ENCODE results near the gene FMN1. TPM values are rescaled to one million over a fixed set of nuclear protein-coding genes. Genes with fewer than 3 reads are reported as not detected.

FMN1 gene
- total and polyA plus RNA-seq, 10 of the 15 experiments (the other 5 are each of a cell fraction or from before 2014, with no cell fraction given): 0.05 to 0.16 (median 0.08) TPM; not detected in 4

DNA sequence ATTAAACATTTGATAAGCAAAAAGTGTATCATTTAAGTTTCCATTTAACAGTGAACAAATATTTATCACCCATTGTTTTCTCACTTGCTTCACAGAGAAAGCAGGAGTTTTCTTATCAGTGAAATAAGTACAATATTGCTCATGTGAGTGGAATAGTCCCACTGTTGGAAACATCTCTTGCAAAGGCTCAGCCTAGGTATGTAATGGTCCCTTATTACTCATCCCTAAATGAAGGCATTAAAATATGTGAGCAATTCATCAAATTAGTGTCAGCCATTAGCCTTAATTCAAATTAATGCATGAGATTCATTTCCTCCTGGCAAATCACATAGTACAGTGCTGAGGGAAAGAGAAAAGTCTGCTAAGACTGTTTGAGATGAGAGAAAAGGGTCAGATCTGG lies 9.6 kb upstream of the FMN1 start:
- Histone ChIP-seq H4K20me1 (ENCODE audit: control insufficient read depth, insufficient read depth) (no peaks in the 10 kb centered on the region), H3K27me3 (replicated peaks in 1 of 2; ENCODE audit: control insufficient read depth in 2 of 2, insufficient read depth in 2 of 2, low read length in 1 of 2) (peaks cover 0 to 6% of the 10 kb centered on the region in 2 experiments; a peak in 2 of 4 replicates), H3K4me3 (no peak overlapping the region), H3K9me3 (replicated peaks; ENCODE audit: control insufficient read depth, insufficient read depth, low read length) (no peaks in the 10 kb centered on the region; the same call in 2 of the 3 replicates), H3K36me3 (ENCODE audit: control insufficient read depth in 2 of 2, insufficient read depth in 2 of 2, low read length in 1 of 2) (no peaks in the 10 kb centered on the region), H3K79me2 (ENCODE audit: control insufficient read depth, insufficient read depth, low read length) (no peaks in the 10 kb centered on the region), H3K9ac (ENCODE audit: control insufficient read depth, insufficient read depth, low read length) (no peak overlapping the region), H3K4me1 (ENCODE audit: control insufficient read depth, insufficient read depth, low read length) (peaks cover 10% of the 10 kb centered on the region), H3K27ac (ENCODE audit: control insufficient read depth, insufficient read depth) (no peak overlapping the region), H2AFZ (ENCODE audit: control insufficient read depth, low read depth, low read length) (no peak overlapping the region), H3K4me2 (ENCODE audit: control insufficient read depth, insufficient read depth) (no peak overlapping the region)
- intact Hi-C loops (cut with micrococcal nuclease; ENCODE audit: unreplicated experiment) (loop anchor here (5.0 kb wide), 2 partner anchors 42 to 62 kb away; no protein-coding TSS in a partner anchor), in situ Hi-C loops (cut with MboI) (no loop called here)
- POLR2A ChIA-PET: no interaction called here
- BruUV-seq (replicated peaks): no TSS peak
- SMC1A ChIA-PET (ENCODE audit: uncharacterized antibody, unreplicated experiment): no interaction called here
- CTCF ChIA-PET: no interaction called here
- DNase-seq (ENCODE audit: low read depth, low spot score) (no peak), ATAC-seq (no peak), FAIRE-seq (no peak)
- no peak for TF ChIP-seq ESRRA (IDR thresholded peaks at IDR 0.05; ENCODE audit: low read length)
- TF ChIP-seq MTA2 (IDR thresholded peaks at IDR 0.05; ENCODE audit: low read depth): no peak
- no peak for TF ChIP-seq GATAD2B (conservative IDR thresholded peaks at IDR 0.05; ENCODE audit: low read depth)
- TF ChIP-seq FOXK2 (IDR thresholded peaks at IDR 0.05): no peak
- no peak for TF ChIP-seq RELA (IDR thresholded peaks at IDR 0.05; ENCODE audit: borderline replicate concordance, partially characterized antibody)
- TF ChIP-seq, protein P1, sequence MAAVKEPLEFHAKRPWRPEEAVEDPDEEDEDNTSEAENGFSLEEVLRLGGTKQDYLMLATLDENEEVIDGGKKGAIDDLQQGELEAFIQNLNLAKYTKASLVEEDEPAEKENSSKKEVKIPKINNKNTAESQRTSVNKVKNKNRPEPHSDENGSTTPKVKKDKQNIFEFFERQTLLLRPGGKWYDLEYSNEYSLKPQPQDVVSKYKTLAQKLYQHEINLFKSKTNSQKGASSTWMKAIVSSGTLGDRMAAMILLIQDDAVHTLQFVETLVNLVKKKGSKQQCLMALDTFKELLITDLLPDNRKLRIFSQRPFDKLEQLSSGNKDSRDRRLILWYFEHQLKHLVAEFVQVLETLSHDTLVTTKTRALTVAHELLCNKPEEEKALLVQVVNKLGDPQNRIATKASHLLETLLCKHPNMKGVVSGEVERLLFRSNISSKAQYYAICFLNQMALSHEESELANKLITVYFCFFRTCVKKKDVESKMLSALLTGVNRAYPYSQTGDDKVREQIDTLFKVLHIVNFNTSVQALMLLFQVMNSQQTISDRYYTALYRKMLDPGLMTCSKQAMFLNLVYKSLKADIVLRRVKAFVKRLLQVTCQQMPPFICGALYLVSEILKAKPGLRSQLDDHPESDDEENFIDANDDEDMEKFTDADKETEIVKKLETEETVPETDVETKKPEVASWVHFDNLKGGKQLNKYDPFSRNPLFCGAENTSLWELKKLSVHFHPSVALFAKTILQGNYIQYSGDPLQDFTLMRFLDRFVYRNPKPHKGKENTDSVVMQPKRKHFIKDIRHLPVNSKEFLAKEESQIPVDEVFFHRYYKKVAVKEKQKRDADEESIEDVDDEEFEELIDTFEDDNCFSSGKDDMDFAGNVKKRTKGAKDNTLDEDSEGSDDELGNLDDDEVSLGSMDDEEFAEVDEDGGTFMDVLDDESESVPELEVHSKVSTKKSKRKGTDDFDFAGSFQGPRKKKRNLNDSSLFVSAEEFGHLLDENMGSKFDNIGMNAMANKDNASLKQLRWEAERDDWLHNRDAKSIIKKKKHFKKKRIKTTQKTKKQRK (IDR thresholded peaks at IDR 0.05; ENCODE audit: low read depth, low read length): no peak
- RAD21 ChIA-PET (ENCODE audit: unreplicated experiment): no interaction called here

All from GM12878 (cell line).